ENCODE measurements around the gene GUCA2A.

Gene GUCA2A

GRCh38 chr1:42163114-42163513 lies 1.4 kb downstream of the GUCA2A start:
- H3K4me3 ChIP-seq (ENCODE audit: low read depth, low read length), result no peak overlapping the region
- DNase-seq (ENCODE audit: low read depth), result no peak

- H3K4me3 ChIP-seq (ENCODE audit: low read depth, low read length), result no peak overlapping the region
- DNase-seq (ENCODE audit: low read depth), result no peak
Observed at GRCh38 chr1:42162181-42162580, 2.4 kb downstream of the GUCA2A start.

- no peak for DNase-seq (ENCODE audit: low read depth)
- H3K4me3 ChIP-seq (ENCODE audit: low read depth, low read length), result no peak overlapping the region
Observed at GRCh38 chr1:42158189-42158588, 6.4 kb downstream of the GUCA2A start.

- DNase-seq (ENCODE audit: low read depth), result no peak
- H3K4me3 ChIP-seq (ENCODE audit: low read depth, low read length), result no peak overlapping the region
Observed at GRCh38 chr1:42157667-42158066, 6.9 kb downstream of the GUCA2A start.

GRCh38 chr1:42155362-42155761 lies 9.2 kb downstream of the GUCA2A start:
- no peak for DNase-seq (ENCODE audit: low read depth)
- H3K4me3 ChIP-seq (ENCODE audit: low read depth, low read length), result no peak overlapping the region

GRCh38 chr1:42154685-42155084 lies 9.9 kb downstream of the GUCA2A start:
- H3K4me3 ChIP-seq (ENCODE audit: low read depth, low read length), result no peak overlapping the region
- no peak for DNase-seq (ENCODE audit: low read depth)

GRCh38 chr1:42153624-42154023 lies 10.9 kb downstream of the GUCA2A start:
- DNase-seq (ENCODE audit: low read depth), result no peak
- H3K4me3 ChIP-seq (ENCODE audit: low read depth, low read length), result no peak overlapping the region

- no peak for DNase-seq (ENCODE audit: low read depth)
Observed at GRCh38 chr1:42152907-42153600, 11.5 kb downstream of the GUCA2A start, which contains the start of gene GUCA2B. GUCA2B (plus strand) TSS chr1:42153410; CDS start chr1:42153451, 41 bp downstream.

GRCh38 chr1:42152119-42152518 lies 12.4 kb downstream of the GUCA2A start:
- H3K4me3 ChIP-seq (ENCODE audit: low read depth, low read length), result no peak overlapping the region
- no peak for DNase-seq (ENCODE audit: low read depth)

More at GRCh38 chr1:42152907-42153600, 11.5 kb downstream of the GUCA2A start, which contains the start of gene GUCA2B:
- H3K4me3 ChIP-seq (ENCODE audit: low read depth, low read length), result no peak within 1 kb of the TSS

- H3K4me3 ChIP-seq (ENCODE audit: low read depth, low read length), result no peak overlapping the region
- no peak for DNase-seq (ENCODE audit: low read depth)
Observed at GRCh38 chr1:42150651-42151050, 13.9 kb downstream of the GUCA2A start.

GRCh38 chr1:42148166-42148565 lies 16.4 kb downstream of the GUCA2A start:
- H3K4me3 ChIP-seq (ENCODE audit: low read depth, low read length), result no peak overlapping the region
- no peak for DNase-seq (ENCODE audit: low read depth)

- DNase-seq (ENCODE audit: low read depth), result no peak
- H3K4me3 ChIP-seq (ENCODE audit: low read depth, low read length), result no peak overlapping the region
Observed at GRCh38 chr1:42146626-42147320, 17.8 kb downstream of the GUCA2A start.

- H3K4me3 ChIP-seq (ENCODE audit: low read depth, low read length), result no peak overlapping the region
- DNase-seq (ENCODE audit: low read depth), result no peak
Observed at GRCh38 chr1:42145764-42146625, 18.6 kb downstream of the GUCA2A start.

- no peak for DNase-seq (ENCODE audit: low read depth)
- no peak overlapping the region for H3K4me3 ChIP-seq (ENCODE audit: low read depth, low read length)
Observed at GRCh38 chr1:42145389-42145716, 19.2 kb downstream of the GUCA2A start.

GRCh38 chr1:42144711-42145388 lies 19.7 kb downstream of the GUCA2A start:
- no peak for DNase-seq (ENCODE audit: low read depth)
- no peak overlapping the region for H3K4me3 ChIP-seq (ENCODE audit: low read depth, low read length)

- H3K4me3 ChIP-seq (ENCODE audit: low read depth, low read length), result no peak overlapping the region
- no peak for DNase-seq (ENCODE audit: low read depth)
Observed at GRCh38 chr1:42143896-42144710, 20.4 kb downstream of the GUCA2A start.

- no peak for DNase-seq (ENCODE audit: low read depth)
- H3K4me3 ChIP-seq (ENCODE audit: low read depth, low read length), result no peak overlapping the region
Observed at GRCh38 chr1:42142894-42143675, 21.5 kb downstream of the GUCA2A start.

- H3K4me3 ChIP-seq (ENCODE audit: low read depth, low read length), result no peak overlapping the region
Observed at GRCh38 chr1:42141978-42142377, 22.6 kb downstream of the GUCA2A start.

More at GRCh38 chr1:42141978-42142377, 22.6 kb downstream of the GUCA2A start:
- no peak for DNase-seq (ENCODE audit: low read depth)
